Hematopoietic multipotent progenitor cell treated with erythropoietin and hydrocortisone succinate and interleukin-3 and kit ligand, for 4 days (in vitro differentiated cells): ENCODE results near the gene AGMAT.
A peak's percentile ranks its signal among the peaks of the same experiment; 100 is the strongest.

Experiments used
- DNase-seq: peaks from one replicate; pipeline ENCODE4 v3.0.0-alpha.2; 2015

Gene AGMAT

GRCh38 chr1:15557594-15557993 lies 27.3 kb downstream of the AGMAT start:
- no peak for DNase-seq

DNA sequence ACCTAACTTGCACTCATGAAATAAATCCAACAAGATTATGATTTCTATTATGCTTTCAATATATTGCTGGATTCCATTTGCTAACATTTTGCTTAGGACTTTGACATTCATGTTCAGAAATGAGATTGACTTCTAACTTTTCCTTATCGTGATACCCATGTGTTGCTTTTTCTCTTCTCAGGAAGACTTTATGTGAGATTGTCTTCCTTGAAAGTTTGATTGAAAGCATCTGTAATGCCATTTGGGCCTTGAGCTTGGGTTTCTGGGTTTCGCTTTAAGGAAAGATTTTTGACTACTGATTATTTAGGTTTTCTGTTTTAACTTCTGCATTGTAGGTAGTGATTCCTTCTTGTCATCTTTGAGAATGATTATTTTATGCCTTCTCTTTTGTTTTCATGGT lies 27.8 kb downstream of the AGMAT start:
- no peak for DNase-seq

- DNase-seq, result no peak
Observed at GRCh38 chr1:15550573-15550972, 34.3 kb downstream of the AGMAT start.

DNA sequence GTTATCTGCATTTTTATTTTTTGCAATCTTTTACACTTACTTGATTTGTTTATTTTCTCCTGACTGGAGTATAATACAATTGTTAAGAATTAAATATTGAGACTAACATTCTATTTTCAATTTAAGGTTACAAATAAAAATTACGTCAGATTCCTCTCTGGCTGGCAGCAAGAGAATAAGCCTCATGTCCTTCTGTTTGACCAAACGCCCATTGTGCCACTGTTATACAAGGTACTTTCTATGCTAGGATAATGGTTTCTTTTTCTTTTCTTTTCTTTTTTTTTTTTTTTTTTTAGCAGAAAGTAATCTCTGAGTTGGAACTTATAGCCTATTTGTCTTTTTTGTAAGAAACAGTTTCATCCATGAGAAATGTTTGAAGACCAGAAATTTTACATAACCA lies 38.2 kb downstream of the AGMAT start:
- no peak for DNase-seq

DNA sequence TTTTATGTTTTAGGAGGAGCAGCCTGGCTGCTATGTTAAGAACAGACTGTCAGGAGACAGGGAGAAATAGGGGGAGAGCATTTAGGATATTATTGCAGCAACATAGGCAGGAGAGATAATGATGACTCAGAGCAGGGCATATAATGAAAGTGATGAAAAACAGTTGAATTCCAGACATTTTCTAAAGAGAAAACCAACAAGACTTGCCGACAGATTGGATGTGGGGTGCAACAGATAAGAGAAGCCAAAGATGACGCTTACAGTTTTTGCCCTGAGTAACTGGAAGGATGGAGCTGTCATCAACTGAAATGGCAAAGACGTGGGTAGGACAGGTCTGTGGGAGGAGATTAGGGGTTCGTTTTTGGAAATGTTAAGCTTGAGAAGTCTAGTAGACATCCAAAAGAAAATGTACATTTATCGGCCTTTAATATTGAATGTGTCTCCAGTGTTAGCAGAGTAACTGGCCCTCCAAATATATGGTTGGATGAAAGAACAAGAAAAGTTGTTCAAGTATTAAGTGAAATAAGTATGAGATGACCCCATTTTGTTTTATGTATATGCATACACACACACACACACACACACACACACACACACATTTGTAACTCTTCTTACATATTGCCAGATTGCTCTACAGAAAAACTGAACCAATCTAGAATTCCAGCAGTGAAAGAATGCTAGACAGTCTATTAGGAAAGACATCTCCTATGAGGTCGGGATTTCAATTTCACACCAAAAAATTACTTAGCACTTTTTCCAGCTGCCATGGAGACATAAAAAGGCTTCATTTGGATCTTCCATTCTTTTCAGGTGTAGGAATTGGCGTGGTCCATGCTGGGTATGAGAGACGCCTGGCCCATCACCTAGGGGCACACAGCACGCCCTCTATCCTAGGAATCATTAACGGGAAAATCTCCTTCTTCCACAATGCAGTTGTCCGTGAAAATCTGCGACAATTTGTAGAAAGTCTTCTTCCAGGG lies 41.0 kb downstream of the AGMAT start:
- peak; percentile 58 for DNase-seq

DNA sequence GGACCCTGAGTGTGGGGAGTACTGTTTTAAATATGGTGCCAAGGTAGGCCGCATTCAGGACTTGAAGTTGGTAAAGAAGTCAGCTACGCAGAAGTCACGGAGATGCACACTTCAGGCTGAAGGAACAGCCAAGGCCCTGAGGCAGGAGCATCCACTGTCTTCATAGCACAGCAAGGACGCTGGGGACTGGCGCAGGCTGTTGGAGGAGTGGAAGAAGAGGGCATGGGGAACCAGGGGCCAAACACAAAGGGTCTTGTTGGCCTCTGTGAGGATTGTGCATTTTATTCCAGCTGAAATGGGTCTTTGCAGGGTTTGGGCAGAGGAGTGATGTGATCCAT lies 41.6 kb downstream of the AGMAT start:
- no peak for DNase-seq

GRCh38 chr1:15542388-15543250 lies 42.2 kb downstream of the AGMAT start:
- no peak for DNase-seq

DNA sequence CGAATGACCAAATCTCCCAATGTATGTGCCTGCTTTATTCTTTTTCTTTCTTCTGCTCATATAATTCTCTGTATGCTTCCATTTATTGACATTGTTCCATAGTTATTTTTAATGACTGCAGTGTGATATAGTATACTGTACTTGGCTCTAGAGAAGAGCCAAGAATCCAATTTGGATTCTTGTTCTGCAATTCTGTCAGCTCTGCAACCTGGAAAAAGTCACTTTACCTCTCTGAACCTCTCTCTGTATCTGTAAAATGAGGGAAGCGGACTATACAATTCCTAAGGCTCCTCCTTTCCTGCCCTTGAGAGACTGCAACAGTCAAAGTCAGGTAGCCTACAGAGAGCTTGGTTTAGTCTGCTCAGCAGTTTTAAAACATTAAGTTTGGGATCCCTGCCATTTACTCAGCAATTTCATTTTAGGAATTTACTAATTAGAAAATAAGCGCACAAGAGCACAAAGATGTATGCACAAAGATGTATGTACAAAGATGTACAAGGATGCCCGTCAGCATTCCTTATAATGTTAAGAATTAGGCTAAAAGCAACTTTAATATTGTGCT lies 43.5 kb downstream of the AGMAT start:
- no peak for DNase-seq

GRCh38 chr1:15540186-15540585 lies 44.7 kb downstream of the AGMAT start:
- DNase-seq, result no peak

- DNase-seq, result no peak
Observed at GRCh38 chr1:15538771-15539170, 46.1 kb downstream of the AGMAT start.

- DNase-seq, result peak; percentile 28
Observed at GRCh38 chr1:15531682-15532081, 53.2 kb downstream of the AGMAT start.

DNA sequence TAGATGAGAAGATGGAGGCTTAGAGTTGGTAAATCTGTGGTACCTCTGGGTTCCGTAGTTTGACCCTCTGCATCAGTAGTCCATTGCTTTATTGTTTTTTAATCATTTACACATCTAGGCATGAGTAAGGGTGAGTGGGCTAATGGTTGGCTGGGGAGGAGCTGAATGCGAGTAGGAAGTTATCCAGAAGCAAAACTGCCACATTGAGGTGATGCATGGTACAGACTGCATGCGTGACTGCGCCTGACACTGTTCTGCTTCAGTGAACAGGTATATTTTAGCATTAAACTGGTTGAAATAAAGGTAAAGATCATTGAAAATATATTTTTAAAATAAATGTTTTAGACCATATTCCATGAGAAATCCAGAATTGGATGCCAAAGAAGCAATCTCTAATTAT lies 53.8 kb downstream of the AGMAT start:
- DNase-seq, result no peak

DNA sequence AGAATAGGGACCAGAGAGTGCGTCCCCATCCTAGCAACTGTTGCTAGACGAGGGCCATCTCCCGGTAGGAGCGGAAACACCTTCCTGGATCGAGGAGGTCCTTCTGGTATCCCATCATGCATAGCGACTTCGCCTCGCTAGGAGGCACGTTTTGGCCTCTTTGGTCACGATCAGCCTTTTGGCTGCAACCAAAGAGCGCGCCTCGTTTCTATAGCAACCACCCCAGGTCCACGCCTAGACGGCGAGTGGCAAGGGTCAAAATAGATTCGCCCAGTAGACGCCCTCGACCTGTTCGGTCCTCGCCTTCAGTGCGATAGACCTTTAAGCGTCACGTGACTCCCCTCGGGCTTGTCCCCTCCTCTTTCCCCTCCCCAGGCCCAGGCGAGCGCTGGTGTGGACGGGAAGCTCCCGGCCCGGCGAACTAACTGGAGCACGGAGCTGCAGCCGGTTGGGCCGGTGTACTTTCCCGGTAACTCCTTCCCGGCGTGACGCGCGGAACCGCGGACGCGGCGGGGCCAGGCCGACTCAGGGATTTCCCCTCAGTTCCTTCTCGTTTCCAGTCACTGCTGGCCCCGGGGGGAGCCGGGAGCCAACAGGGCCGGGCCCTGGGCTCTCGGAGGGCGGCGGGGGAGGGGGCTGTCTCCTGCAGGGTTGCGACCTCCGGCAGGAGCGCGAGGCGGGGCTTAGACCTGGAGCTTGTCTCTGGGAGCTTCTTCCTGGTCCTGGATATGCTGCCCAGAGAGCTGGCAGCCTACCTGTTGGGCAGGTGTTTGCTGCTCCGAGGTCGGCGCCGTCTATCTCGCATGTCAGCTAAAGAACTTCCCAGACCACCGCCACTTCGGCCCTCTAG lies 58.1 kb downstream of the AGMAT start, which contains the start of gene DNAJC16:
DNAJC16 (plus strand) TSS at position 359 of the 850 bp plus-strand sequence. CDS start 2,258 bp downstream, outside the sequence.
- peak; percentile 100 for DNase-seq

- no peak for DNase-seq
Observed at GRCh38 chr1:15526021-15526489, 58.8 kb downstream of the AGMAT start.

DNA sequence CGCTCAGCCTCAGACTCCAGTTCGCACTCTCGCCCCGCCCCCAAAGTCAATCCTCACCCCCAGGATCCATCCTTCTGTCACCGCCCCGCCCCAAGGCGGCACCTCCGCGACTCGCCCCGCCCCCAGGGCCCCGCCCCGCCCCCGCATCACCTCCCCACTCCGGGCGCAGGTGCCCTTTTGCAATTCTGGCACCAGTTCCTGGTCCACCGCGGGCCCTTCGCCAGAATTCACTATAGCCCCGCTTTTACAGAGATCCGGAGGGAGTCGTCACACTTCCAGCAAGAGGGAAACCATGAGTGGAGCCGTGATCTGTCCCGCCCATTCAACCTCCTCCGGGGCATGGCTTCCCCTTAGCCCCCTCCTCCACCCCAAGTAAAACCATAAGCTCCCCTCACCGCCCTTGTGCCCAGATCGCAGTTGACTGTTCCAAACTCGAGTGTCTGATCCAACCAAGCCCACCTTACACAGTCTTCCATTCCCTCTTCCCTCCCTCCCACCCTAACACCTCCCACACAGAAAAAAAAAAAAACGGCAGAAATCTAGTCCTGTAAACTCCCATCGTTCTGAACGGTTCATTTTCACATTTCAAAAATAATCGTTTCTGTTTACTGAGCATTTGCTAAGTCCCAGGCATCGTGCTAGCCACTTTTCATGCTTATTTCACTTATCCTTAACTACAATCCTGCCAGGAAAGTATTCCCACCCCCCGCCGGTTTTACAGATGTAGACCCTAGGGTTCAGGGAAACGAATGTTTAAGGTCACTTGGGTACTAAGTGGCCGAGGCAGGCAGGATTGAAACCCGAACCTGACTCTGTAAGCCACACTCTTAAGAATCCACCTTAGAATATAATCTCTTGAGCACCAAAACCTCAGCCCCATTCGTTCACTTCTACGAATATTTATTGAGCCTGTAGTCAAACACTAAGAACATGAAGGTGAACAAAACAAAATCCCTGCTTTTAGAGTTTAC lies 59.5 kb downstream of the AGMAT start:
- DNase-seq, result peak; percentile 11

- DNase-seq, result peak; percentile 99
Observed at GRCh38 chr1:15524283-15525049, 60.4 kb downstream of the AGMAT start.

DNA sequence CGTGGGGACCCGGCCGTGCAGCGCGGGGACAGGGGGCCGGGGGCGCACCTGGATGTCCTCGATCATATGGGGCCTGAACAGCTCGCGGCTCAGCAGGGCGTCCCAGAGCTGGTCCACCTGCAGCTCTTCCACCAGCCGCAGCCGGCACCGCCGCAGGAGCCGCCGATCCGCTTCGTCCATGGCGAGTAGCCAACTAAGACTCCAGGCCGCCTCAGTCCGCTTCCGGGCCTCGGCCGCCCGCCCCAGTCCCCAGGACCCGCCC lies 60.9 kb downstream of the AGMAT start, which contains the start of gene CASP9:
CASP9 (minus strand) TSS at position 195 of the 262 bp plus-strand sequence; CDS start at position 180, 15 bp downstream.
- DNase-seq, result no peak

DNA sequence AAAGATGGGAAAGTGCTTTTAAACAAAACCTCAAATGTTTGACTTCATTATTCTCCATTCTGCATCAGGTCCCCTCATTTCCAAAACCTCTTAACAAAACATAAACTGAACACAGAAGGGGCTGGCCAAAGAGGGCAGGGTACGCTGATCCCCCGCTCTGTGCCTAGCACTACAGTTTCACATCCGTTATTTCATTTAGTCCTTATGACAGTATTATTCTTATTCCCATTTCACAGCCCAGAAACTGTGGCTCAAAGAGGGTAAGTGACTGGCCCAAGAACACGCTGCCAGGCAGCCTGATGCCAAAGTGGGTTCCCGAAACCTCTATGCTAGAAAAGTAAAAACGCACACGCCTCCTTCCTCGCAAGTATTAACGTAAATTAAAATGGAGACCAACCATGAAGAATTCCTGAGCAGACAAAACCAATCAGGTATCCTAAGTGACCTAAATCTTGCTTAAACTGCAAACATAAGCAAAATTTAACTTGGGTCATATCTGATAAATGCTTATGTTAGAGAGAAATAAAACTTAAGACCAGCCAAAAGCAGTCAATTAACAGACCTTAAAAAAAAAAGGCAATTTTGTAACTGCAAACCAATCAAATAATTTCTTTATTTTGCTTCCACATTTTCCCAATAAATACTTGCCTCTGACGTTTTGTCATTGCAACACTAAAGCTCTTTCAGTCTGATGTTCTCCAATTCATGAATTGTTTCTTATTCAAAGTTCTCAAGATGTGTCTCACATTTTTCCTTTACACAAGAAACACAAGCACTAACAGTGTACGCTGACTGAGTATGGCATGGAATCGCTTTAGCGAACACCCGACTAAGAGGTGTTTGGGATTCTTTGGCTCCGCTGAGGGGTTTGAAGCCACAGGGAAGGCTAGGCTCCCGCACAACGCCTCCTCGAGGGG lies 61.5 kb downstream of the AGMAT start:
- DNase-seq, result no peak

DNA sequence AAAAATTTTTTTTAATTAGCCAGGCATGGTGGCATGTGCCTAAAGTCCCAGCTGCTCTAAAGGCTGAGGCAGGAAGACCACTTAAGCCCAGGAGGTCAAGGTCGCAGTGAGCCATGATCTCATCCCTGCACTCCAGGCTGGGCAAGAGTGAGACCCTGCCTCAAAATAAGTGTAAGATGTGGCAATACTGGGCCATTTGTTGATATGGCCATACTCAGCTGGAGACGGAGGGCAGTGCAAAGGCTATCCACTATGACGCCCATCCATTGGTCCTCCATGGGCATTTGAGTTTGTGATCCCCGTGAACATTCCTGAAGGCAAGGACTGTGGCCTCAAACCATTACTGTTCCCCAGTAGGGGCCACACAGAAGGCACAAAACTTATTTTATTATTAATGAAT lies 62.3 kb downstream of the AGMAT start:
- DNase-seq, result no peak
